Ishikawa (cell line): Measurements from ENCODE around the gene SLC41A2.

Experiments used
- CEBPB ChIP-seq: IDR thresholded peaks from 2 replicates; pipeline ENCODE4 v1.6.1; 2012
- CREB1 ChIP-seq: IDR thresholded peaks from 2 replicates; pipeline ENCODE4 v1.6.1; 2012; ENCODE audit warnings: low read depth
- EGR1 ChIP-seq: IDR thresholded peaks from 2 replicates; pipeline ENCODE4 v1.6.1; 2012
- EP300 ChIP-seq: IDR thresholded peaks from 2 replicates; pipeline ENCODE4 v1.6.1; 2012; ENCODE audit warnings: borderline replicate concordance
- FOXM1 ChIP-seq: IDR thresholded peaks from 2 replicates; pipeline ENCODE4 v1.6.1; 2012; ENCODE audit warnings: low read depth, borderline replicate concordance
- MAX ChIP-seq: IDR thresholded peaks from 2 replicates; pipeline ENCODE4 v1.6.1; 2012
- NFIC ChIP-seq: IDR thresholded peaks from 2 replicates; pipeline ENCODE4 v1.6.1; 2012
- RAD21 ChIP-seq: IDR thresholded peaks from 2 replicates; pipeline ENCODE4 v1.6.1; 2012; ENCODE audit warnings: low read depth
- REST ChIP-seq: IDR thresholded peaks from 2 replicates; pipeline ENCODE4 v1.6.1; 2012; ENCODE audit warnings: low read depth, mild to moderate bottlenecking
- TAF1 ChIP-seq: IDR thresholded peaks from 2 replicates; pipeline ENCODE4 v1.6.1; 2012; ENCODE audit warnings: low read depth, mild to moderate bottlenecking
- TCF12 ChIP-seq: IDR thresholded peaks from 2 replicates; pipeline ENCODE4 v1.6.1; 2012; ENCODE audit warnings: low read depth
- TEAD4 ChIP-seq: IDR thresholded peaks from 2 replicates; pipeline ENCODE4 v1.6.1; 2012
- USF1 ChIP-seq: IDR thresholded peaks from 2 replicates; pipeline ENCODE4 v1.6.1; 2012
- YY1 ChIP-seq: IDR thresholded peaks from 2 replicates; pipeline ENCODE4 v1.6.1; 2012; ENCODE audit warnings: low read depth
- ZBTB7A ChIP-seq: IDR thresholded peaks from 2 replicates; pipeline ENCODE4 v1.6.1; 2012; ENCODE audit warnings: low read depth

The SLC41A2 gene

GRCh38 chr12:104958001-104958804 is at the start of gene SLC41A2:
Gene SLC41A2, minus strand, starts transcription at chr12:104958290. Its CDS starts 29,763 bp downstream, at chr12:104928527.
- TF ChIP-seq REST, result no peak
- peak; percentile 94 for TF ChIP-seq MAX
- TF ChIP-seq EP300, result no peak
- peak; percentile 95 for TF ChIP-seq EGR1
- TF ChIP-seq RAD21, result no peak
- TF ChIP-seq FOXM1, result no peak
- peak; percentile 29; the same call in 1 of the 2 replicates for TF ChIP-seq TCF12
- TF ChIP-seq TEAD4, result no peak; the same call in none of the 2 replicates
- no peak for TF ChIP-seq NFIC
- TF ChIP-seq TAF1, result no peak; the same call in 1 of the 2 replicates
- no peak for TF ChIP-seq ZBTB7A
- no peak for TF ChIP-seq CREB1
- no peak for TF ChIP-seq YY1
- TF ChIP-seq USF1, result peak; percentile 83
- no peak for TF ChIP-seq CEBPB

GRCh38 chr12:105001476-105001875 is 43.4 kb upstream of the SLC41A2 start:
- no peak for TF ChIP-seq USF1

- no peak for TF ChIP-seq YY1
Measured at GRCh38 chr12:104999347-104999685, 41.2 kb upstream of the SLC41A2 start.

- TF ChIP-seq REST (no peak), TEAD4 (0 out of 2 replicates have a peak, but pooled peaks have one; percentile 10), YY1 (no peak), EGR1 (no peak), CREB1 (no peak), CEBPB (no peak), ZBTB7A (no peak), USF1 (peak; percentile 32; the same call in 1 of the 2 replicates), TCF12 (peak; percentile 87), MAX (peak; percentile 32; the same call in 1 of the 2 replicates), FOXM1 (no peak), TAF1 (no peak), EP300 (peak; percentile 14; the same call in 1 of the 2 replicates), NFIC (peak; percentile 81), RAD21 (no peak)
Measured at GRCh38 chr12:104998423-104999346, 40.6 kb upstream of the SLC41A2 start.

- TF ChIP-seq TAF1 (no peak), MAX (no peak), REST (no peak), EP300 (no peak), CREB1 (no peak), USF1 (no peak), EGR1 (no peak), RAD21 (no peak)
Measured at GRCh38 chr12:104997541-104997940, 39.5 kb upstream of the SLC41A2 start.
